Measurements from ENCODE around the gene SMAD6.

Gene SMAD6

GRCh38 chr15:66784174-66784573 is 82.1 kb downstream of the SMAD6 start:
- DNase-seq: no peak
- H3K9ac ChIP-seq (ENCODE audit: low read length): no peak overlapping the region
- H3K4me3 ChIP-seq (ENCODE audit: low read length): no peak overlapping the region
- no peaks in the 10 kb centered on the region for H3K9me2 ChIP-seq (replicated peaks; ENCODE audit: insufficient read depth, low read length)
- no peaks in the 10 kb centered on the region for H4K20me1 ChIP-seq (ENCODE audit: insufficient read depth, low read length)
- H3K36me3 ChIP-seq (replicated peaks; ENCODE audit: insufficient read depth, low read length): no peaks in the 10 kb centered on the region
- no peak for TF ChIP-seq CTCF (IDR thresholded peaks at IDR 0.05; ENCODE audit: low read length)
- no peak for TF ChIP-seq EZH2phosphoT487 (IDR thresholded peaks at IDR 0.05; ENCODE audit: low read length)
- TF ChIP-seq EZH2 (optimal IDR thresholded peaks at IDR 0.05; ENCODE audit: low read depth, low read length): no peak
- H3K4me1 ChIP-seq (ENCODE audit: low read length): no peaks in the 10 kb centered on the region
- H3K4me2 ChIP-seq (ENCODE audit: low read depth, low read length): no peak overlapping the region
- H3F3A ChIP-seq (ENCODE audit: insufficient read depth, low read length): no peaks in the 10 kb centered on the region
- no peaks in the 10 kb centered on the region for H3K27me3 ChIP-seq (replicated peaks; ENCODE audit: insufficient read depth, low read length)
- H3K27ac ChIP-seq (ENCODE audit: low read length): no peak overlapping the region
- H3K79me2 ChIP-seq (ENCODE audit: low read length): no peaks in the 10 kb centered on the region
- no peak overlapping the region for H2AFZ ChIP-seq (ENCODE audit: low read length)
- H3K9me3 ChIP-seq (replicated peaks; ENCODE audit: insufficient read depth, low read length): no peaks in the 10 kb centered on the region

GRCh38 chr15:66785637-66786036 is 83.6 kb downstream of the SMAD6 start:
- Histone ChIP-seq H3K27me3 (replicated peaks; ENCODE audit: insufficient read depth, low read length) (no peaks in the 10 kb centered on the region), H4K20me1 (ENCODE audit: insufficient read depth, low read length) (no peaks in the 10 kb centered on the region), H3K36me3 (replicated peaks; ENCODE audit: insufficient read depth, low read length) (no peaks in the 10 kb centered on the region), H3K4me1 (ENCODE audit: low read length) (no peaks in the 10 kb centered on the region), H3F3A (ENCODE audit: insufficient read depth, low read length) (no peaks in the 10 kb centered on the region), H3K9ac (ENCODE audit: low read length) (no peak overlapping the region), H3K9me3 (replicated peaks; ENCODE audit: insufficient read depth, low read length) (no peaks in the 10 kb centered on the region), H3K27ac (ENCODE audit: low read length) (no peak overlapping the region), H3K9me2 (replicated peaks; ENCODE audit: insufficient read depth, low read length) (no peaks in the 10 kb centered on the region), H3K4me3 (ENCODE audit: low read length) (no peak overlapping the region), H3K79me2 (ENCODE audit: low read length) (no peaks in the 10 kb centered on the region), H3K4me2 (ENCODE audit: low read depth, low read length) (no peak overlapping the region), H2AFZ (ENCODE audit: low read length) (no peak overlapping the region)
- DNase-seq: no peak
- TF ChIP-seq CTCF (IDR thresholded peaks at IDR 0.05; ENCODE audit: low read length) (no peak), EZH2 (optimal IDR thresholded peaks at IDR 0.05; ENCODE audit: low read depth, low read length) (no peak), EZH2phosphoT487 (IDR thresholded peaks at IDR 0.05; ENCODE audit: low read length) (no peak)

- Histone ChIP-seq H3K27ac (ENCODE audit: low read length) (no peak overlapping the region), H3K9me3 (replicated peaks; ENCODE audit: insufficient read depth, low read length) (no peaks in the 10 kb centered on the region), H3K4me3 (ENCODE audit: low read length) (no peak overlapping the region), H3K79me2 (ENCODE audit: low read length) (no peaks in the 10 kb centered on the region), H3K9me2 (replicated peaks; ENCODE audit: insufficient read depth, low read length) (no peaks in the 10 kb centered on the region), H3K9ac (ENCODE audit: low read length) (no peak overlapping the region), H3K36me3 (replicated peaks; ENCODE audit: insufficient read depth, low read length) (no peaks in the 10 kb centered on the region), H3K4me1 (ENCODE audit: low read length) (no peaks in the 10 kb centered on the region), H3F3A (ENCODE audit: insufficient read depth, low read length) (no peaks in the 10 kb centered on the region), H4K20me1 (ENCODE audit: insufficient read depth, low read length) (no peaks in the 10 kb centered on the region), H3K27me3 (replicated peaks; ENCODE audit: insufficient read depth, low read length) (no peaks in the 10 kb centered on the region), H2AFZ (ENCODE audit: low read length) (no peak overlapping the region), H3K4me2 (ENCODE audit: low read depth, low read length) (no peak overlapping the region)
- TF ChIP-seq EZH2phosphoT487 (IDR thresholded peaks at IDR 0.05; ENCODE audit: low read length): no peak
- TF ChIP-seq CTCF (IDR thresholded peaks at IDR 0.05; ENCODE audit: low read length): no peak
- no peak for TF ChIP-seq EZH2 (optimal IDR thresholded peaks at IDR 0.05; ENCODE audit: low read depth, low read length)
- no peak for DNase-seq
Measured at GRCh38 chr15:66786222-66786621, 84.2 kb downstream of the SMAD6 start.

Data from MM.1S (cell line).